Urothelium cell line (cell line): Measurements from ENCODE around the gene ZNRD2.

Experiments used
- DNase-seq: peaks from one replicate; pipeline ENCODE4 v3.0.0; 2011; ENCODE audit warnings: low spot score, mixed read lengths
- FAIRE-seq: peaks from 2 replicates; lab custom pipeline; 2011; peaks lifted over from hg19 to GRCh38; lab: Jason Lieb, UNC

Gene ZNRD2

GRCh38 chr11:65606876-65607613, 36.8 kb downstream of the ZNRD2 start:
- no peak for FAIRE-seq

GRCh38 chr11:65607614-65608426, 37.5 kb downstream of the ZNRD2 start:
- FAIRE-seq (no peak), DNase-seq (no peak)

More at GRCh38 chr11:65606876-65607613, 36.8 kb downstream of the ZNRD2 start:
- no peak for DNase-seq

- FAIRE-seq (no peak), DNase-seq (no peak)
Observed at GRCh38 chr11:65609229-65609628, 39.0 kb downstream of the ZNRD2 start.

- DNase-seq (no peak), FAIRE-seq (peak; percentile 23)
Observed at GRCh38 chr11:65609665-65610064, 39.4 kb downstream of the ZNRD2 start.

GRCh38 chr11:65610404-65610803, 40.1 kb downstream of the ZNRD2 start:
- FAIRE-seq, result no peak
- DNase-seq, result no peak

GRCh38 chr11:65611028-65611757, 40.9 kb downstream of the ZNRD2 start:
- FAIRE-seq, result no peak
- no peak for DNase-seq

GRCh38 chr11:65611758-65612603, 41.7 kb downstream of the ZNRD2 start:
- FAIRE-seq (no peak), DNase-seq (no peak)

GRCh38 chr11:65612691-65613090, 42.4 kb downstream of the ZNRD2 start:
- no peak for FAIRE-seq

GRCh38 chr11:65613091-65613928, 43.0 kb downstream of the ZNRD2 start:
- FAIRE-seq (no peak), DNase-seq (no peak)

More at GRCh38 chr11:65612691-65613090, 42.4 kb downstream of the ZNRD2 start:
- DNase-seq, result no peak

GRCh38 chr11:65615229-65615949, 45.1 kb downstream of the ZNRD2 start, which contains the start of gene PCNX3:
TSS of gene PCNX3 (plus strand) at chr11:65615776. CDS start at chr11:65616312, 536 bp downstream.
- FAIRE-seq, result peak; percentile 94
- peak; percentile 100 for DNase-seq

- no peak for FAIRE-seq
- peak; percentile 62 for DNase-seq
Observed at GRCh38 chr11:65615950-65616574, 45.8 kb downstream of the ZNRD2 start.

GRCh38 chr11:65616575-65617001, 46.3 kb downstream of the ZNRD2 start:
- FAIRE-seq, result no peak
- DNase-seq, result no peak

- FAIRE-seq, result no peak
Observed at GRCh38 chr11:65617136-65617850, 47.0 kb downstream of the ZNRD2 start.

GRCh38 chr11:65617990-65618751, 47.9 kb downstream of the ZNRD2 start:
- DNase-seq (no peak), FAIRE-seq (no peak)

More at GRCh38 chr11:65617136-65617850, 47.0 kb downstream of the ZNRD2 start:
- no peak for DNase-seq

GRCh38 chr11:65618763-65619162, 48.5 kb downstream of the ZNRD2 start:
- DNase-seq (no peak), FAIRE-seq (no peak)

- FAIRE-seq, result no peak
Observed at GRCh38 chr11:65619281-65619928, 49.1 kb downstream of the ZNRD2 start.

More at GRCh38 chr11:65619281-65619928, 49.1 kb downstream of the ZNRD2 start:
- no peak for DNase-seq
